ENCODE measurements around the gene BTBD7. TPM values are rescaled to one million over a fixed set of nuclear protein-coding genes. Genes with fewer than 3 reads are reported as not detected.

The BTBD7 gene
- total and polyA plus RNA-seq, 2 of the 4 experiments (the other 2 are of a cell fraction), result 11.9 to 30.5 TPM

DNA sequence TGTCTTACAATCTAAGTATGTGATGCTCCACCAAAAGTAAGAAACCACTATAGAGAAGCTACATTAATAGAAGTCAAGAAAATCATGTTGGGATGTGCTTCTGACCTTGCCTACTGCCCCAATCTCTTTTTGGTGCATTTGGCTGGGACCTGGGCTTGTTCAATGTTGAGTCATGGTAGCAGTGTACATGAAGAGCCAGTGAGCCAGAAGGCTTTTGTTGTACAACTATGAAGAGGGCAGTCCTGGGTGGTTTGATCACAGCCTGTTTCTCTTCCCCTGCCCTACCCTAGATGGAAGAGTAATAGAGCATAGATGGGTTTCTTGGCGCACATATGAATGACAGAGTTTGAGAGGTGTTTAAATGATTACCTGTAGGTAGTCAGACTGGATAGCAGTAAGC is 69.4 kb downstream of the BTBD7 start:
- H2BK120ac ChIP-seq (ENCODE audit: low read depth, low read length), result no peak overlapping the region
- no peak overlapping the region for H4K91ac ChIP-seq (ENCODE audit: insufficient read depth, low read depth, low read length)
- no peak overlapping the region for H3K56ac ChIP-seq (ENCODE audit: extremely low read depth, insufficient read depth, low read length)
- no peak overlapping the region for H3K27ac ChIP-seq (ENCODE audit: insufficient read depth, low read length)
- H3K4ac ChIP-seq (ENCODE audit: low read depth, low read length), result no peak overlapping the region
- ChIA-PET POLR2A (ENCODE audit: unreplicated experiment) (no interaction called here), CTCF (no interaction called here)
- dilution Hi-C loops (cut with HindIII; ENCODE audit: low sequenced_read_pairs, unreplicated experiment), result no loop called here
- H2AK9ac ChIP-seq (replicated peaks; ENCODE audit: low read depth, low read length, poor library complexity), result no peak overlapping the region
- peak; percentile 47 for DNase-seq
- H4K20me1 ChIP-seq (ENCODE audit: insufficient read depth, low read length), result peaks cover 4% of the 10 kb centered on the region; the same call in 1 of the 2 replicates
- intact Hi-C loops (cut with micrococcal nuclease), result no loop called here
- H2AFZ ChIP-seq (replicated peaks; ENCODE audit: low read length, poor library complexity), result no peak overlapping the region
- no peak overlapping the region for H3K4me3 ChIP-seq (ENCODE audit: insufficient read depth, low read depth, low read length)
- no peak overlapping the region; the same call in 1 of the 2 replicates for H3K4me2 ChIP-seq (ENCODE audit: low read depth, low read length)
- H2BK20ac ChIP-seq (ENCODE audit: low read depth, low read length), result no peak overlapping the region
- H4K8ac ChIP-seq (ENCODE audit: low read depth in 2 of 2, low read length in 2 of 2), result no peak overlapping the region
- H3K9me3 ChIP-seq (ENCODE audit: control insufficient read depth, insufficient read depth, low read length), result no peaks in the 10 kb centered on the region
- H3K36me3 ChIP-seq (ENCODE audit: control insufficient read depth, insufficient read depth, low read length), result peaks cover 4% of the 10 kb centered on the region
- no peaks in the 10 kb centered on the region for H3K27me3 ChIP-seq (ENCODE audit: control insufficient read depth, insufficient read depth, low read length)
- no peak overlapping the region for H3K23ac ChIP-seq (ENCODE audit: low read depth, low read length)
- in situ Hi-C loops (cut with MboI; ENCODE audit: low sequenced_read_pairs), result no loop called here
- BruUV-seq (replicated peaks), result no TSS peak
- no peak overlapping the region for H2AK5ac ChIP-seq (ENCODE audit: low read depth, low read length)
- ATAC-seq (ENCODE audit: low read depth), result no peak
- no peak overlapping the region for H2BK5ac ChIP-seq (ENCODE audit: low read depth, low read length, poor library complexity, severe bottlenecking)
- H3K79me1 ChIP-seq (ENCODE audit: low read depth in 1 of 2, low read length in 2 of 2), result peaks cover 29 to 53% of the 10 kb centered on the region in 2 experiments
- H3K4me1 ChIP-seq (ENCODE audit: control insufficient read depth, insufficient read depth, low read length), result peaks cover 17% of the 10 kb centered on the region
- H3K14ac ChIP-seq (replicated peaks; ENCODE audit: low read depth, low read length), result no peak overlapping the region
- no peak overlapping the region for H2BK15ac ChIP-seq (ENCODE audit: low read depth, low read length)
- TF ChIP-seq, protein P1, sequence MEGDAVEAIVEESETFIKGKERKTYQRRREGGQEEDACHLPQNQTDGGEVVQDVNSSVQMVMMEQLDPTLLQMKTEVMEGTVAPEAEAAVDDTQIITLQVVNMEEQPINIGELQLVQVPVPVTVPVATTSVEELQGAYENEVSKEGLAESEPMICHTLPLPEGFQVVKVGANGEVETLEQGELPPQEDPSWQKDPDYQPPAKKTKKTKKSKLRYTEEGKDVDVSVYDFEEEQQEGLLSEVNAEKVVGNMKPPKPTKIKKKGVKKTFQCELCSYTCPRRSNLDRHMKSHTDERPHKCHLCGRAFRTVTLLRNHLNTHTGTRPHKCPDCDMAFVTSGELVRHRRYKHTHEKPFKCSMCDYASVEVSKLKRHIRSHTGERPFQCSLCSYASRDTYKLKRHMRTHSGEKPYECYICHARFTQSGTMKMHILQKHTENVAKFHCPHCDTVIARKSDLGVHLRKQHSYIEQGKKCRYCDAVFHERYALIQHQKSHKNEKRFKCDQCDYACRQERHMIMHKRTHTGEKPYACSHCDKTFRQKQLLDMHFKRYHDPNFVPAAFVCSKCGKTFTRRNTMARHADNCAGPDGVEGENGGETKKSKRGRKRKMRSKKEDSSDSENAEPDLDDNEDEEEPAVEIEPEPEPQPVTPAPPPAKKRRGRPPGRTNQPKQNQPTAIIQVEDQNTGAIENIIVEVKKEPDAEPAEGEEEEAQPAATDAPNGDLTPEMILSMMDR (conservative IDR thresholded peaks at IDR 0.05; ENCODE audit: low read depth, low read length), result no peak
- TF ChIP-seq MXI1 (IDR thresholded peaks at IDR 0.05; ENCODE audit: borderline replicate concordance, low read depth, low read length) (no peak), RCOR1 (IDR thresholded peaks at IDR 0.05; ENCODE audit: insufficient replicate concordance, low read length) (no peak), BHLHE40 (IDR thresholded peaks at IDR 0.05; ENCODE audit: low read depth, low read length) (no peak), POLR2A (IDR thresholded peaks at IDR 0.05; ENCODE audit: low read depth, low read length) (no peak), NFE2L2 (IDR thresholded peaks at IDR 0.05; ENCODE audit: low read depth, low read length) (no peak), CHD1 (IDR thresholded peaks at IDR 0.05; ENCODE audit: low read depth, low read length) (no peak), MAZ (IDR thresholded peaks at IDR 0.05; ENCODE audit: borderline replicate concordance, low read depth, low read length) (no peak)
- TF ChIP-seq, protein P2, sequence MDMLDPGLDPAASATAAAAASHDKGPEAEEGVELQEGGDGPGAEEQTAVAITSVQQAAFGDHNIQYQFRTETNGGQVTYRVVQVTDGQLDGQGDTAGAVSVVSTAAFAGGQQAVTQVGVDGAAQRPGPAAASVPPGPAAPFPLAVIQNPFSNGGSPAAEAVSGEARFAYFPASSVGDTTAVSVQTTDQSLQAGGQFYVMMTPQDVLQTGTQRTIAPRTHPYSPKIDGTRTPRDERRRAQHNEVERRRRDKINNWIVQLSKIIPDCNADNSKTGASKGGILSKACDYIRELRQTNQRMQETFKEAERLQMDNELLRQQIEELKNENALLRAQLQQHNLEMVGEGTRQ (IDR thresholded peaks at IDR 0.05; ENCODE audit: low read depth, low read length), result no peak
- no peak overlapping the region for H3K9ac ChIP-seq (ENCODE audit: low read depth, low read length)
- H3K9me1 ChIP-seq (ENCODE audit: insufficient read depth, low read length), result peaks cover 3% of the 10 kb centered on the region
- WGBS, 2 experiments (ENCODE audit: extremely low coverage in 2 of 2, insufficient read length in 1 of 2), result no CpG with 5 or more reads among the region's 1 CpG
- no peak overlapping the region; the same call in 1 of the 2 replicates for H3K18ac ChIP-seq (ENCODE audit: low read depth, low read length)
- H4K5ac ChIP-seq (ENCODE audit: low read depth, low read length), result no peak overlapping the region

Data from IMR-90 (cell line).